ENCODE data around the gene USP13. TPM values are rescaled to one million over a fixed set of nuclear protein-coding genes. Genes with fewer than 3 reads are reported as not detected.

The USP13 gene
- total and polyA plus RNA-seq, 2 of the 13 experiments (the other 11 are each of a cell fraction or from before 2014, with no cell fraction given): 15.9 to 36.7 TPM

GRCh38 chr3:179807588-179807987 lies 154.7 kb downstream of the USP13 start (continued):
- TF ChIP-seq ZBTB10 (CRISPR knock-in tag; IDR thresholded peaks at IDR 0.05; ENCODE audit: borderline replicate concordance) (no peak), IRF1 (CRISPR knock-in tag; IDR thresholded peaks at IDR 0.05; ENCODE audit: low read depth) (no peak), MXD3 (CRISPR knock-in tag; IDR thresholded peaks at IDR 0.05) (no peak), GABPB1 (CRISPR knock-in tag; IDR thresholded peaks at IDR 0.05) (no peak), ZNF713 (CRISPR knock-in tag; IDR thresholded peaks at IDR 0.05) (no peak), ZNF253 (CRISPR knock-in tag; IDR thresholded peaks at IDR 0.05; ENCODE audit: borderline replicate concordance) (no peak), HIVEP1 (CRISPR knock-in tag; IDR thresholded peaks at IDR 0.05) (no peak), ZIK1 (CRISPR knock-in tag; IDR thresholded peaks at IDR 0.05; ENCODE audit: borderline replicate concordance, low read depth) (no peak), EEA1 (CRISPR knock-in tag; IDR thresholded peaks at IDR 0.05; ENCODE audit: borderline replicate concordance) (no peak), SIX4 (CRISPR knock-in tag; IDR thresholded peaks at IDR 0.05) (no peak), MIXL1 (CRISPR knock-in tag; IDR thresholded peaks at IDR 0.05) (no peak), CEBPG (CRISPR knock-in tag; IDR thresholded peaks at IDR 0.05) (no peak)

Data from HepG2 (cell line).